Glutamatergic neuron (in vitro differentiated cells): ENCODE data around the gene ARMC12. TPM values are rescaled to one million over a fixed set of nuclear protein-coding genes. Genes with fewer than 3 reads are reported as not detected.

Source experiments
- DNase-seq: peaks from one replicate; pipeline ENCODE4 v3.0.0; 2022
- H3K27ac Mint-ChIP-seq: one replicate; pipeline ENCODE4 v1.8.0; 2020; ENCODE audit warnings: mild to moderate bottlenecking, mixed read lengths, inconsistent platforms; ENCODE audit not compliant: unreplicated experiment
- H3K27me3 Mint-ChIP-seq: one replicate; pipeline ENCODE4 v1.8.0; 2020; ENCODE audit warnings: mild to moderate bottlenecking, moderate library complexity, mixed read lengths, inconsistent platforms; ENCODE audit not compliant: unreplicated experiment
- H3K36me3 Mint-ChIP-seq: one replicate; pipeline ENCODE4 v1.8.0; 2020; ENCODE audit warnings: mild to moderate bottlenecking, mixed read lengths, inconsistent platforms; ENCODE audit not compliant: unreplicated experiment
- H3K4me1 Mint-ChIP-seq: one replicate; pipeline ENCODE4 v1.8.0; 2020; ENCODE audit warnings: mild to moderate bottlenecking, low read depth, mixed read lengths, inconsistent platforms; ENCODE audit not compliant: unreplicated experiment
- H3K4me3 Mint-ChIP-seq: one replicate; pipeline ENCODE4 v1.8.0; 2020; ENCODE audit warnings: mild to moderate bottlenecking, mixed read lengths, inconsistent platforms; ENCODE audit not compliant: unreplicated experiment
- H3K9me3 Mint-ChIP-seq: one replicate; pipeline ENCODE4 v1.8.0; 2020; ENCODE audit warnings: mild to moderate bottlenecking, moderate library complexity, mixed read lengths, inconsistent platforms; ENCODE audit not compliant: unreplicated experiment
- total RNA-seq: library from RNA; stranded (reverse); fragmentation: NEBNext Ultra II Directional; extraction: Animal tissue kit (Norgen Biotek cat#: 25700); gene quantifications from one replicate; pipeline ENCODE4 v1.2.1, GENCODE V29; 2021; ENCODE audit not compliant: unreplicated experiment
- TF ChIP-seq, protein P1 (sequence below): fragments of 200-600 bp; sonication (generic); IDR thresholded peaks from one replicate; pipeline ENCODE4 v1.5.0; 2021; ENCODE audit not compliant: partially characterized antibody, unreplicated experiment

ARMC12 gene
- total RNA-seq, 1 donor from 2014 or later, result 2.6 TPM

- TF ChIP-seq, protein P1, sequence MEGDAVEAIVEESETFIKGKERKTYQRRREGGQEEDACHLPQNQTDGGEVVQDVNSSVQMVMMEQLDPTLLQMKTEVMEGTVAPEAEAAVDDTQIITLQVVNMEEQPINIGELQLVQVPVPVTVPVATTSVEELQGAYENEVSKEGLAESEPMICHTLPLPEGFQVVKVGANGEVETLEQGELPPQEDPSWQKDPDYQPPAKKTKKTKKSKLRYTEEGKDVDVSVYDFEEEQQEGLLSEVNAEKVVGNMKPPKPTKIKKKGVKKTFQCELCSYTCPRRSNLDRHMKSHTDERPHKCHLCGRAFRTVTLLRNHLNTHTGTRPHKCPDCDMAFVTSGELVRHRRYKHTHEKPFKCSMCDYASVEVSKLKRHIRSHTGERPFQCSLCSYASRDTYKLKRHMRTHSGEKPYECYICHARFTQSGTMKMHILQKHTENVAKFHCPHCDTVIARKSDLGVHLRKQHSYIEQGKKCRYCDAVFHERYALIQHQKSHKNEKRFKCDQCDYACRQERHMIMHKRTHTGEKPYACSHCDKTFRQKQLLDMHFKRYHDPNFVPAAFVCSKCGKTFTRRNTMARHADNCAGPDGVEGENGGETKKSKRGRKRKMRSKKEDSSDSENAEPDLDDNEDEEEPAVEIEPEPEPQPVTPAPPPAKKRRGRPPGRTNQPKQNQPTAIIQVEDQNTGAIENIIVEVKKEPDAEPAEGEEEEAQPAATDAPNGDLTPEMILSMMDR, result no peak
- peaks cover 15% of the 10 kb centered on the region for H3K9me3 Mint-ChIP-seq
- H3K4me3 Mint-ChIP-seq, result peak overlapping the region; percentile 79
- H3K36me3 Mint-ChIP-seq, result no peaks in the 10 kb centered on the region
- H3K4me1 Mint-ChIP-seq, result peaks cover 40% of the 10 kb centered on the region
- peaks cover 5% of the 10 kb centered on the region for H3K27me3 Mint-ChIP-seq
- DNase-seq, result peak; percentile 76
- peak overlapping the region; percentile 92 for H3K27ac Mint-ChIP-seq
Observed at GRCh38 chr6:35727231-35727934, 9.4 kb upstream of the ARMC12 start.

GRCh38 chr6:35727935-35728682 is 8.7 kb upstream of the ARMC12 start:
- TF ChIP-seq, protein P1, result no peak
- H3K4me1 Mint-ChIP-seq, result peaks cover 39% of the 10 kb centered on the region
- H3K36me3 Mint-ChIP-seq, result no peaks in the 10 kb centered on the region
- peaks cover 6% of the 10 kb centered on the region for H3K27me3 Mint-ChIP-seq
- H3K9me3 Mint-ChIP-seq, result peaks cover 15% of the 10 kb centered on the region
- peak overlapping the region; percentile 87 for H3K27ac Mint-ChIP-seq
- H3K4me3 Mint-ChIP-seq, result peak overlapping the region; percentile 90
- peak; percentile 75 for DNase-seq

DNA sequence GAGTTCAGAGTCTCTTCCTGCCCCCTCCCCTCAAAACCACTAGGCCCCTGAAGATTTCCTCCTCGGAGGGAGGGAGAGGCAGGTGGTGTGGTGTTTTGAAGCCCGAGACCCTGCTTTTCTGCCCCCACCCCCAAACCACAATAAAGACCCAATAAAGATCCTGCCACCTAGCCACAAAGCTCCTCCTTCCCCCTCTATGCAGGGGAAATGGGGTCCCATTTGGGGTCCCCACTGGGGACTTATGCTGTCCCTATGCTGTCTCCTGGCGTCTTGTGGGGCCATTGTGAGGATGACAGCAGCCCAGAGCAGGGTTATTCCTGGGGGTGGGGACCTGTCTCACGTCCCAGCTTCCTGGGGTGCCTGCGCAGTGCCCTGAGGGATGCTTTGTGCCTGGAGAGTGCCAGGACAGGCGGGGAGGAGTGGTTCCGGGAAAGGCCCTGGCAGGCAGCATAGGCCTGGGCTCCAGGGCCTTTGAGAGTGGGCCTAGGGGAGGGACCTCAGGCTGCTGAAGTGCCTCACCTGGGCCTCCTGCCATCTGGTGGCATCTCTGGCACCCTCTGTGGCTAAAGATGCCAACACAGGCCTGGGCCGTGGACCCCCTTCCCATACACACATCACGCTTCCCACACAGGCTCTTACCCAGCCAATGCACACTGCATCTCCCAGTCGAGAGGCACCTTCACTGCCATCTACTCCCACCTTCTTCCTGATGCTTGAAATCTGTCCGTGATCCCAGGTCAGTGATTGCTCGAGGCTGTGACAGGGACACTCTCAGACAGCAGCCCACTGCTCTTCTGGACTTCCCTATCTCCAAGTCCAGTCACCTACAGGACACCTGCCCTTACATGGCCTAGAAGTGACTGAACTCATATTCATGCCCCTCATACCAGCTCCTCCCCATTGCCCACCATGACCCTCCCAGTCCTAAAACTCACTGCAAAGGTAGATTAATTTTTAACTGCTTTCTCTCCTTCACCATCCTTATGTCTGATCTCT is 7.9 kb upstream of the ARMC12 start:
- TF ChIP-seq, protein P1, result no peak
- Mint-ChIP-seq H3K4me1 (peaks cover 35% of the 10 kb centered on the region), H3K9me3 (peaks cover 13% of the 10 kb centered on the region), H3K36me3 (no peaks in the 10 kb centered on the region), H3K27me3 (peaks cover 6% of the 10 kb centered on the region), H3K4me3 (peak overlapping the region; percentile 90), H3K27ac (peak overlapping the region; percentile 87)
- DNase-seq, result no peak

DNA sequence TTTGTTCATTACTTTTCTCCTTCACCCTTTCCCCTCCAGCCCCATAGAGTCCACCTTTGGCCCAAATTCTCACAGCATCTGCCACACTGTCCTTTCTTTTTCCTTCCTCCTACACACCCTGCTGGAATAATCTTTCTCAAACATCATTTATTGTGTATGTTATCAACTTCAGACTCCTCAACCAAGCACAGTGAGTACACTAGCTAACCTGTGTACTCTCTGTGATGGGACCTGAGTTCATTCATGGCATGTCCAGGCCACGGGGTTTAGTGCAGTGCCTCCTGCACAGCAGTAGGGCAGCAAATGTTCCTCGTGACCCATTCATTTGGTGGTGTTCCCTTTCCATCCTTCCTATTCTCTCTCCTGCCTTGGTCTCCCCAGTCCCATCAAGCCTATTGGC is 7.1 kb upstream of the ARMC12 start:
- TF ChIP-seq, protein P1, result no peak
- Mint-ChIP-seq H3K9me3 (peaks cover 13% of the 10 kb centered on the region), H3K4me3 (peak overlapping the region; percentile 63), H3K36me3 (no peaks in the 10 kb centered on the region), H3K4me1 (peaks cover 35% of the 10 kb centered on the region), H3K27ac (peak overlapping the region; percentile 71), H3K27me3 (peaks cover 6% of the 10 kb centered on the region)
- no peak for DNase-seq
